Calu3 (cell line): ENCODE results near the gene CTDNEP1. TPM values are rescaled to one million over a fixed set of nuclear protein-coding genes. Genes with fewer than 3 reads are reported as not detected.
A peak's percentile ranks its signal among the peaks of the same experiment; 100 is the strongest.

Source experiments
- BruUV-seq: library from RNA; stranded (reverse); fragments of 400-500 nt; replicated peaks from 2 replicates; lab custom pipeline; 2021; lab: Mats Ljungman, UMichigan
- CTCF ChIA-PET: fragments of 300-600 bp; sonication (Branson Sonifier 250); formaldehyde crosslinking; loops from one replicate; lab custom pipeline; 2022; ENCODE audit warnings: antibody characterized with exemption; lab: Charles Lee
- DNase-seq: peaks from one replicate; pipeline ENCODE4 v3.0.0; 2022
- H3K27ac Mint-ChIP-seq: one replicate; pipeline ENCODE4 v1.8.0; 2022; ENCODE audit warnings: mixed read lengths; ENCODE audit not compliant: unreplicated experiment
- H3K27me3 Mint-ChIP-seq: one replicate; pipeline ENCODE4 v1.8.0; 2022; ENCODE audit warnings: mixed read lengths; ENCODE audit not compliant: unreplicated experiment
- H3K36me3 Mint-ChIP-seq: one replicate; pipeline ENCODE4 v1.8.0; 2022; ENCODE audit warnings: mild to moderate bottlenecking, moderate library complexity, mixed read lengths; ENCODE audit not compliant: insufficient read depth, unreplicated experiment
- H3K4me1 Mint-ChIP-seq: one replicate; pipeline ENCODE4 v1.8.0; 2022; ENCODE audit warnings: mild to moderate bottlenecking, low read depth, mixed read lengths; ENCODE audit not compliant: unreplicated experiment
- H3K4me3 Mint-ChIP-seq: one replicate; pipeline ENCODE4 v1.8.0; 2022; ENCODE audit warnings: mild to moderate bottlenecking, low read depth, moderate library complexity, mixed read lengths; ENCODE audit not compliant: unreplicated experiment
- H3K9me3 Mint-ChIP-seq: one replicate; pipeline ENCODE4 v1.8.0; 2022; ENCODE audit warnings: low read depth, mixed read lengths; ENCODE audit not compliant: unreplicated experiment
- intact Hi-C: fragments of 100-400 bp; cut with micrococcal nuclease; formaldehyde crosslinking; loops from one replicate; pipeline ENCODE4 v1.10.0; 2022; ENCODE audit not compliant: unreplicated experiment
- total RNA-seq: library from RNA; stranded (reverse); gene quantifications from 2 replicates; pipeline ENCODE4 v1.2.3, GENCODE V29; 2022
- TF ChIP-seq, protein P1 (sequence below): fragments of 200-600 bp; IDR thresholded peaks from one replicate; pipeline ENCODE4 v1.8.0; 2022; ENCODE audit warnings: antibody characterized with exemption; ENCODE audit not compliant: unreplicated experiment

CTDNEP1 gene
- total RNA-seq, 1 experiment from 2014 or later, result 85.2 TPM

DNA sequence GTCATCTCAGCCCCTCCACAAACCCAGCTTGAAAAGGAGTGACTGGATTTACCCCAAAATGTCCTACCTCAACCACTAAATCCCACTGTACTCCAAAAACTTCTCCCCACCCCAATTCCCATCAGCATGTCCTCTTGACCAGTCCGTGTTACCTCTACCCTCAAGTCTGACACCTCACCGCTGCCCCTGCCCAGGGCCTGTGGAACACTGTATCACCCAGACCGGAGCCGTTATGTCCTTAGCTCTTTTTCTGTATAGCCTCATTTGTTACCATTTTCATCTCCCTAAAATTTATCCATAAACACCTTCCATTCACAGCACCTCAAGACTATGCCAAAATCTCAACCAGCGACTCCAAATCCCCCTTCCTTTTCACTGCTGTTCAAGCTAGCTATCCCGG is 14.7 kb downstream of the CTDNEP1 start:
- BruUV-seq, result no TSS peak
- CTCF ChIA-PET, result no interaction called here

DNA sequence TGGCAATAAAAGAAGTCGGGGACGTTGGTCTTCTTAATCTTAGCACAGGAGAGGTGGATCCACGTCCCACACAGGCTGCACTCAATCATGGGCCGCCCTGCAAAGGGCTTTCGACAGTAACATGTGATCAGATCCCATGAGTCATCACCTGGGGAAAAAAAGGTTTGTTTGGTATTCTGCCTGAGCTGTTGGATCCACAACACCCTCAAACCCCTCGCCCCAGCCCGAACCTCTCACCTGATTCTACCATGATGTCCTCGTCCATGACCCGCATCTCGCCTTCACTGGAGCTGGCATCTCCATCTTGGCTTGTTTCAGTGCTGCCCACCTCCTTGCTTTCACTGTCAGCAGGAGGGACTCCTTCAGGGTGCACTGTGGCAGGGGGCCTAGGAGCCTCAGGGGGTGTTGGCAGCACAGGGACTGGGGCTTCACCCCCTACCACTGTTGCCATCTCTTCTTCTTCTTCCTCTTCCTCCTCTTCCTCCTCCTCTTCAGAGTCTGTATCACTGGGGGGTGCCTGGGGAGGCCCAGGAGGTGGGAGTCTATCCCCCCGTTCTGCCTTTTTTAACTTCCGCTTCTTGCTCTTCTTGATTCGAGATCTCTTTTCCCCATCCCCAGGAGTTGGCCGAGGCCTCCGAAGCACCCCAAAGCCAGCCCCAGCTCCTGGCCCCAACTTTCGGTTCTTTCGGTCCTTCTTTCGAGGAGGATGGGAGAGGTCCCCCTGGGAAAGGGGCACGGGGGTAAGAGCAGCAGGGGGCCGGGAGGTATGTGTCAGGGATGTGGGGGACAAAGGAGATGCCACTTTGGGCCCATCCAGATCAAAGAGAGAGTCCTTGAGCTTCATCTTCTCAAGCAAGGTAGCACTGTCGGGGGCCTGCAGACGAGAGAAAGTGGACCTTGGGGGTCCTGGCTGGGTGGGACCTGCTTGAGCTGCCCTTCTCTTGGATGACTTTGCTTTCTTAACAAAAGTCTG is 15.6 kb downstream of the CTDNEP1 start:
- BruUV-seq, result TSS peak; percentile 3
- Mint-ChIP-seq H3K4me1 (peaks cover 48% of the 10 kb centered on the region), H3K27ac (no peak overlapping the region), H3K4me3 (peak overlapping the region; percentile 82), H3K9me3 (no peaks in the 10 kb centered on the region), H3K36me3 (peaks cover 91% of the 10 kb centered on the region), H3K27me3 (no peaks in the 10 kb centered on the region)
- CTCF ChIA-PET, result no interaction called here
- no peak for DNase-seq
- TF ChIP-seq, protein P1, sequence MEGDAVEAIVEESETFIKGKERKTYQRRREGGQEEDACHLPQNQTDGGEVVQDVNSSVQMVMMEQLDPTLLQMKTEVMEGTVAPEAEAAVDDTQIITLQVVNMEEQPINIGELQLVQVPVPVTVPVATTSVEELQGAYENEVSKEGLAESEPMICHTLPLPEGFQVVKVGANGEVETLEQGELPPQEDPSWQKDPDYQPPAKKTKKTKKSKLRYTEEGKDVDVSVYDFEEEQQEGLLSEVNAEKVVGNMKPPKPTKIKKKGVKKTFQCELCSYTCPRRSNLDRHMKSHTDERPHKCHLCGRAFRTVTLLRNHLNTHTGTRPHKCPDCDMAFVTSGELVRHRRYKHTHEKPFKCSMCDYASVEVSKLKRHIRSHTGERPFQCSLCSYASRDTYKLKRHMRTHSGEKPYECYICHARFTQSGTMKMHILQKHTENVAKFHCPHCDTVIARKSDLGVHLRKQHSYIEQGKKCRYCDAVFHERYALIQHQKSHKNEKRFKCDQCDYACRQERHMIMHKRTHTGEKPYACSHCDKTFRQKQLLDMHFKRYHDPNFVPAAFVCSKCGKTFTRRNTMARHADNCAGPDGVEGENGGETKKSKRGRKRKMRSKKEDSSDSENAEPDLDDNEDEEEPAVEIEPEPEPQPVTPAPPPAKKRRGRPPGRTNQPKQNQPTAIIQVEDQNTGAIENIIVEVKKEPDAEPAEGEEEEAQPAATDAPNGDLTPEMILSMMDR, result no peak
- intact Hi-C loops, result no loop called here

More for the DNA sequence above, 14.7 kb downstream of the CTDNEP1 start:
- TF ChIP-seq, protein P1, result no peak
- Mint-ChIP-seq H3K4me1 (peaks cover 51% of the 10 kb centered on the region), H3K27me3 (no peaks in the 10 kb centered on the region), H3K27ac (peak overlapping the region; percentile 48), H3K36me3 (peaks cover 98% of the 10 kb centered on the region), H3K4me3 (peak overlapping the region; percentile 85), H3K9me3 (no peaks in the 10 kb centered on the region)
- intact Hi-C loops, result no loop called here
- no peak for DNase-seq

DNA sequence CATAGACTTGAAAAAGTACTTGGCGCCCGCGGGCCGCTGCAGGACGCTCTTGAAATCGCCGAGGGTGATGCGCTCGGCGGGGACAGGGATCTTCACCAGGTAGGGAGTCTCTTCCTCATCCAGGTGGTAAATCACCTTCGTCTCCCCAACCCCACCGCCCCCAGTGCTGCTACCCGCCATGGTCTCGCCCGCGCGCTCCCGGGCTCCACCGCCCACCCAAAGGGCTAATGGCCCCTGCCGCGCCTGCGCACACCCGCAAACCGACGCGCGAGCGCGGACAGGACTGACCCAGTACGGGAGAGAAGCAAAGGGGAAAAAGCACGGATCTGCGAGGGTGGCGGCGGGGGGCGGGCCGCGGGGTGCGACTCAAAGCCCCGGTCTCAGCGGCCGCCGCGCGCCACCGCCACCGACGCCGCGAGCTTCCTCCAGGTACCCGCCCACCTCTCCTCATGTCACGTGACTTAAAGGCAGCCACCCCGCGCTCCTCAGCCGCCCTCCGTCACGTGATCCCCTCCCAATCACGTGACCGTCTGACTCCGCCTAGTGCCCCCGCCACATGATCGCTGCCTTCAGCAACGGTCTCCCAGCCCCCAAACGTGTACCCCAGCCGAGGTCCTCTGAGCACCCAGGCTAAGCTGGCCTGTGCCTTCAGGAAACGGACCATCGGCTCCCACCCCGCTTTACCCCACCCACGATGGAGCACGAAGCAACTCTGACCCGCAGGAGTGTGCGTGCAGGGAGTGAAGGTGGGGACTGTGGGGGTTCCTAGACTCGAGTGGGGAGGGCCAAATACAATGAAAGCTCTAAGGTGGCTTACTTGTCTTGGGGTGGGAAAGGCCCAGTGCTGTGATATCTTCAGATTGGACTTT is 17.2 kb downstream of the CTDNEP1 start, which contains the start of gene DVL2:
Gene DVL2 (minus strand): TSS at position 435 of the 869 bp plus-strand sequence. CDS start 255 bp downstream, at position 180.
- no peaks in the 10 kb centered on the region for H3K9me3 Mint-ChIP-seq
- CTCF ChIA-PET, result interaction anchor here (0.7 to 1.8 kb wide), 3 partner anchors 14 to 188 kb away, joined by 3 to 5 read pairs (median 3); partner anchors contain the start of genes ACADVL and DLG4

More for the DNA sequence above, 17.2 kb downstream of the CTDNEP1 start, which contains the start of gene DVL2:
- intact Hi-C loops, result no loop called here
- Mint-ChIP-seq H3K36me3 (peaks cover 74% of the 10 kb centered on the region), H3K4me3 (peak within 1 kb of the TSS; percentile 82), H3K27ac (peak within 1 kb of the TSS; percentile 95), H3K4me1 (peaks cover 41% of the 10 kb centered on the region), H3K27me3 (no peaks in the 10 kb centered on the region)
- BruUV-seq, result no TSS peak
- DNase-seq, result peak; percentile 91
- TF ChIP-seq, protein P1, result no peak
